HG02870 (cell line): ENCODE data around the gene TRIM2.
"Not testable (repeated sequence)": the region's sequence is repeated elsewhere in the genome, so short reads cannot be mapped to it uniquely, and the experiment has no call there.

ENCODE experiments used
- ATAC-seq: cut with Tn5 transposase; IDR thresholded peaks from one replicate; pipeline ENCODE4 v1.9.1; 2021; ENCODE audit warnings: mild to moderate bottlenecking, moderate library complexity; ENCODE audit not compliant: unreplicated experiment

TRIM2 gene

DNA sequence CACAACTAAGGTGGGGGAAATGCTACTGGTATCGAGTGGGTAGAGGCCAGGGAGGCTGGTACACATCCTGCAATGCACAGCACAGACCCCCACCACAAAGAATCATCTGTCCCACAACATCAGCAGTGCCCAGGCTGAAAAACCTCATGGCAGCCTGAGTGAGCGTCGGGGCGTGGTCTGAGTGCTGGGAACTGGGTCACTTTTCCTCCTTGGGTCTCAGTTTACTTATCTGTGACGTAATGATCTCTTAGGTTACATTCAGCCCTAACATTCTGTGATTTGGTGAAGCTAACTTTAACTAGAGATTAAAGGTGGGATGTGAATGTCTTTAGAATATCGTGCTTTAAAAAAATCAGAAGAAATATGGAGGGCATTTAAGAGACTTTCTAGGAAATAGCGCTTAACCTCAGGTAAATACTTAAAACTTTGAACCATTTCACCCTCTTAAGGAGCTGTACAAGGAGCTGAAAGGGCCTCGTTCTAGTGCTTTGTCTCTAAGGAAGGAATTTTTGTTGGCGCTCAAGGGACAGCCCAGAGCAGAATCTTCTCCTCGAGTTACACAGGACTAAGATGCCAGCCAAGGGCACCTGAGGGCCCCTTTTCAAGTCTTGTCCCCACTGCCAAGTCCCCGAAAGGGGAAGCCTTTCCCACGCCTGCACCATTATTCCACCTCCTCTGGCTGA is 18.1 kb upstream of the TRIM2 start:
- ATAC-seq = no peak

DNA sequence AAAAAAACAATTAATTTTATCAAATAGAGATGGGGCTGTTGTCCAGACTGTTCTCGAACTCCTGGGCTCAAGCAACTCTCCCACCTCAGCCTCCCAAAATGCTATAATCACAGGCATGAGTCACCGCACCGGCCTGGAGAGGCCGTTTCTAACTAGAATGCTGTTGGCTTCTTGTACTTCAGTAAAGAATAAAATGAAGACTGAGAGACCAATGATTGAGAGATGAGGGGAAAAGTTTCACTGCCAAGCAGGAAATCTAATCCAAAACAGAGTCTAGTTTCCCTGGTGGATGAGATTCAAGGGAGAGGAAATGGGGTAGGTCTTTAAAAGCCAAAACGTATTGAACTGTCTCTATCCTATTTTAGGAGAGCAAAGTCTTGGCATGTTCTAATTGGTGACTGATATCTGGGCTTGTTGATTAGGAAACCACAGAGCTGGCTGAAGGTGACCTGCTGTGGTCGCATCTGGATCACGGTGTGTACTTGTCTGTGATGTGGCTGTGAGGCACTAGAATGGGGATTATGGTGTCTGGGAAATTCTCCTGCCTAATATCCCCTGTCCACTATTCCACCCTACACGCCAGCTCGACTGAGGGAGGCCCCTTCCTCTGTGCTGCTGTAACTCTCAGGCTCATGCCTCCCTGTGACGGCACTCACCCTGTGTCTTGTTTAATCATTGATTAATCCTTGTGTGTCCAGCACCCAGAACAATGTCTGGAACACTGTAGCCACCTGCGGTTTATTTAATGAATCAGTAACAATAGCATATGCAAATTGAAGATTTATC is 15.0 kb upstream of the TRIM2 start:
- no peak for ATAC-seq

DNA sequence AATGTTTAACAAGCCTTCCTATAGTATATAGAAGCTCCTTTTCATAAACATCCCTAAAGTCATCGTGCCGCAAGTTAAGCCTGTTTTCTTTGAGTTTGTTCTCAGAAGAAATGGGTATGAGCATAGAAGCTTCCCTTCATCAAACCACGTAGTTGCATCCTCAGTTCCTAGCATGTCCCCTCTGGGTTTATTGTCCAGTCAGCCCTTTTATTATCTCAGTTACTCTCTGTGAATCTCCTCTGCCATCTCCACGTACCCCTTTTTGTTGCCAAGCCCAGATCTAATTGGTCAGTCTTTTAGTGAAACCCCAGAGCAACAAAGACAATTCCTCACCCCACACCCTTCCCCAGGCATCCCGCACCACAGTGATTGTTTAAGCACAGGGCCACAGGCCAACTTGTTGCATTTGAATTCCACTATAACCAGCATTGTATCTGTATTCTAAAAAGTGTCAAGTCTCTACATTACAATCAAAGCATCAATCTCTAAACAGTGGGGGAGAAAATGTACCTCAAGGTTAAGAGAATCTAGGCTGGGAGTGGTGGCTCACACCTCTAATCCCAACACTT is 12.4 kb upstream of the TRIM2 start:
- ATAC-seq = no peak

DNA sequence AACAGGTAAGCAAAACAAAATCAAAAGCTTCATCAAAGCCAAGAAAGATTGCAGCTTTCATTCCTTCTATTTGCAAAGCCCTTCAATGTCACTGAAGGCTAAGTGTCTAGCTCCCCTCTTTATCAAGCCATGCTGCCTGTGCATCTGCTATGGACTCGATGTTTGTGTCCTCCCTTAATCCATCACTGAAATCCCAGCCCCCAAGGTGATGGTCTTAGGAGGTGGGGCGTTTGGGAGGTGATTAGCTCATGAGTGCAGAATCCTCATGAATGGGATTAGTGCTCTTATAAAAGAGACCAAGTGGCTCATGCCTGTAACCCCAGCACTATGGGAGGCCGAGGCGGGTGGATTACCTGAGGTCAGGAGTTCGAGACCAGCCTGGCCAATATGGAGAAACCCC is 6.9 kb upstream of the TRIM2 start:
- no peak for ATAC-seq

DNA sequence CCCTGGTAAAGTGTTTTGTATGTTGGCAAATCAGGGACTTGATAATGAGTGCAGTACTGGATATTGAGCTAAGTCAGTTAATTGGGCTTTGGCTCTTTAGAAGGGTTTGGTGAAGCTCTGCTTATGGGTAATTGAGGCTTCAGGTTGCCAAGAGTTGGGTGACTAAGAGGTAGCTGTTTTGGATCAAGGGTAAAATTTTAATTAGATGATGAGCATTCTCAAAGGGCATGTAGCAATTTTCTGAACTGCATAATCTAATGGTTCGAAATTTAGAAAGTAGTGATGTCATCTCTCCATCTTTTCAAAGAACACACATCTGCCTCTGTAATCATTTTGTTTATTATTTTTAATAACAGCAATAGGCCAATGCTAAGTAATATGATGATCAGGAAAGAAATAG is 5.5 kb upstream of the TRIM2 start:
- no peak for ATAC-seq

DNA sequence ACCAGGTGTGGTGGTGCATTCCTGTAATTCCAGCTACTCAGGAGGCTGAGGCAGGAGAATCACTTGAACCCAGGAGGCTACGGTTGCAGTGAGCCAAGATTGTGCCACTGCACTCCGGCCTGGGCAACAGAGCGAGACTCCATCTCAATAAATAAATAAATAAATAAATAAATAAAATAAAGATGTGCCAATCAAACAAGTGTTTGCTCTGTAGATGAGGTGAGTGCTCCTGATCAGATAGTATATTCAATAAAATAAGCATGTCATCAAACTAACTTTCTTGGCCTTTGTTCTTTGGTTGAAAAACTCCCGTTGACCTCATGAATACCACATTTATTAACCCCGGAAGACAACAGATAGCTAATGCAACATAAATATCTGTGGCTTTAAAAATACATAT is 497 bp upstream of the TRIM2 start:
- ATAC-seq = not testable (repeated sequence)

DNA sequence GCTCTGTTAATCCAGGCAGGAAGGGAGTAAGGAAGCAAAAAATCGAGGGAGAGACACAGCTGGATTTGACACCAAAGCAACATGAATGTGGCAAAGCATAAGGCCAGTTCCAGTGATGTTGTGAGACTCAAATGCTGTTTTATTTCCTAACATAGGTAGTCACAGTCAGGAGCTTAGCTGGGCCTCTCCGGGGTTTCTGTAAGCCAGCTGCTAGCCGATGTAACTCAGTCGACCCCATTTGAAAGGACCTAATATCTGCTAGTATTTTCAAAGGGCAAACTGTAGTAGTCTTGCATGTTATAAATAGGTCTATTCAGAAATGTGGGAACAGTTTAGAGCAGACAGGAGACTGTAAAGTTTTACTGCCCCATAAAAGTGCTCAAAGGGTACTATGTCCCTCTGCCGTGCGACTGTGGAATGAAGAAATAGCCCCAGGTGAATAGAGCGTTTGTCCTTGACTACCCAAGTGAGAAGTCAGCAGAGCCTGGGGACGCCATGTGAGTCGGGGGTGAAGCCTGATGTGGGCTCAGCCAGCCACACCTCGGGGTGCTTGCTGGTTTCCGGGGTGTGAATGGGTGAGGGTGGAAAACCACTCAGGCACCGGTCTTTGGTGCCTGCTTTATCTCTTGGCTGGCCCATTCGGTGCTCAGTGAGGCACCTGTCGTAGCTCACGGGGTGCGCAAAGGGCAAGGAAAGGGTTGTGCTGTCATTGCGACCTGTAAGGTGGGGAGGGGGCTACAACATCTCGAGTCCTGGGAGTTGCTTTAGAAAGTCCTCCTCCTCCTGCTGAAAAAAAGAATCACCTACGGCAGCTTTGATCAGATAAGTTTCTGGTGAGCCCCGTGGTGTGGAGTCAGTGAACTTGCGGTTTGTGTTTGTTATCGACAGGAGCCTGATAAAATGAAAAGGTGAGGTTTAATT is 745 bp downstream of the TRIM2 start:
- ATAC-seq = no peak

DNA sequence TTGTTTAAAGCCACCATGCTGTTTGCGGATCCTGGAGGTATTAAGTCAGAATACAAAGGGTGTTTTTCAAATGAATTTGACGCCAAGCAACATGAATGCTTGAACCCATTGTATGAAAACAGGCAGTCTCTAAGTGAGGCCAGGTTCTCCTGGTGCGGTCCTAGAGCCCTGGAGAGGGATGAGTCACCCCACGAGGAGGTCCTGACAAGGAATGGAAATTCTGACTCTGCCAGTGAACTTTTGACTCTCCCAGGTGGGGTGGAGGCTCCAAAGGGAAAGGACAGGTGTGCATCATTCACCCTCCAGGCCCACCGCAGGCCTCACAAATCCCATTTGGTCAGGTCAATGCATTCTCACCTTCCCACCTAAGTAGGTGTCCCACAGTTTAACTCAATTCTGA is 1.5 kb downstream of the TRIM2 start:
- no peak for ATAC-seq

DNA sequence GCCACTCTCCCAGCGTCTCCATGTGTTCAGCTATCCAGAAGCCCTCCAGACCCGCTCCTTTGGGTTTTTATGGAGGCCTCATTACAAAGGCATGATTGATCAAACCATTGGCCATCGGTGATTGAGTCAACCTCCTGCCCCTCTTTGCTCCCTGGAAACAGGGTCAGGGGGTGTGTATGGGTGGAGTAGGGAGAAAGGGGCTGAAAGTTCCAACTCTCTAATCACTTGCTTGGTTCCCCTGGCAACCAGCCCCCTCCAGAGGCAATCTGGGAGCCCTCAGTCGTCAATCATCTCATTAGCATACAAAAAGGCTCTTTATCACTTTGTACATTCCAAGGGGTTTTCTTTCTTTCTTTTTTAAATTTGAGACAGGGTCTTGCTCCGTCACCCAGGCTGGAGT is 2.3 kb downstream of the TRIM2 start:
- ATAC-seq = no peak

DNA sequence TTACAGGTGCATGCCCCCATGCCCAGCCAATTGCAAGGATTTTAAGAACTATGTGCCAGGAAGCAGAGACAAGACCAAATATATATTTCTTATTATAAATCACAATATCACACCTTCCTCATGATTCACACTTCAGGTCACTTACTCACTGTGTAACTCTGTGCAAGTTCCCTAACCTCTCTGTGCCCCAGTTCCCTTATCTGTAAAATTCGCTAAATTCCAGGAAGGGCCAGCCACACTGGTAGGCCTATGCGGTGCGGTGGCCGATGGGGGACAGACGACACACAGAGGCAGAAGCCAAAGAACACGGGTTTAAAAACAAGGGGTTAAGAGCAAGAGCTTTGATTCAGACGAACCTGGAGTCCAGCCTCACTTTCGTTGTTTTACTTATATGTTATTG is 2.8 kb downstream of the TRIM2 start:
- ATAC-seq = no peak

DNA sequence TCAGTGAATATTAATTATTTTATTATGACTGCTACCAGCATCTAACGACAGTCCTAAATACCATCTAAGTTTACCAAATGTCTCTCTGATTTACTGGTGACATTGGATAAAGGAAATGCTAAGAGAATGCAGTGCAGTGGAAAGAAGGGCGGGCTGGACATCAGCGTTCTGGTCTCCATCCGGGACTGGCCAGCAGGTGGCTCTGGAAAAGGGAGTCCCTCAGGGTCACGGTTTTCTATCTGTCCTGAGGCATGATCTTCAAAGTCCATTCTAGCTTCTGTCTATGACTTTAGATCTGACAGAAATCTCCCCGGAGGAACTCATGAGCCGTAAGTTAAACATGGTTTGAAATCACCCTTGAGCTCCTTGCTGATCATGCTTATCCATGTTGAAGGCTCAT is 3.3 kb downstream of the TRIM2 start:
- no peak for ATAC-seq

DNA sequence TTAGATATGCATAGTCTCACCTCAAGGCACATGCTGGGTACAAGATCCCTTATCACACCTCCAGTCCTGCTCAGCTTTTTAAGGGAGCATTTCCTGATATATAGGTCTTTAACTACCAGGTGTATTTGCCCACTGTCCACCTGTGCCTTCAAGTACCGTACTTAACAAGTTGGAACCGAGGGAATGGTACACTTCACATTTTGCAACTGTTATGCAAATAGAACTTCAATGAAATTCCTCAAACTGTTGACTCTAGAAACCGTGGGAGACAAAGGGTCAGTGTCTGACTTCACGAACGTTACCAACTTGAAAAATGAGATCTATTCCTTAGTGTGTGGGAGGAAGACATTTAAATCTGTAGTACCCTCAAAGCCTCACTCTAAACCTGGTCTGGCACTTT is 5.2 kb downstream of the TRIM2 start:
- no peak for ATAC-seq

DNA sequence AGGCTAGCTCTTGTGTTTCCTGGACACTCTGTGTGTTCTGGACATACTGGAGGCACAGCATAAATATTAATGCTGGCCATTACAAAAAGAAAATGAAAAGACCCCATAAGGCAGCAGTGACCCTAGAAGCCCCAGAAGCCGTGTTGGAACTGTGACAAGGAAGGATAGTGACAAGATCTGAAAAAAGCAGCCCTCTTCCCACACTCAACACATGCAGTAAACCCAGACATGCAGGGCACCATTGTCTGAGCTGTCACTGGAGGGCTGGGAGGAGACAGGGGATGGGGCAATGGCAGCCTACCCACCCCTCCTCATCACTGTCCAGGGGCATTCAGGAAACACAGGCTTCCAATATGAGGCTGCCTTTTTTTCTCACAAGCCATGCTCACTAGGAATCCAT is 6.5 kb downstream of the TRIM2 start:
- no peak for ATAC-seq

DNA sequence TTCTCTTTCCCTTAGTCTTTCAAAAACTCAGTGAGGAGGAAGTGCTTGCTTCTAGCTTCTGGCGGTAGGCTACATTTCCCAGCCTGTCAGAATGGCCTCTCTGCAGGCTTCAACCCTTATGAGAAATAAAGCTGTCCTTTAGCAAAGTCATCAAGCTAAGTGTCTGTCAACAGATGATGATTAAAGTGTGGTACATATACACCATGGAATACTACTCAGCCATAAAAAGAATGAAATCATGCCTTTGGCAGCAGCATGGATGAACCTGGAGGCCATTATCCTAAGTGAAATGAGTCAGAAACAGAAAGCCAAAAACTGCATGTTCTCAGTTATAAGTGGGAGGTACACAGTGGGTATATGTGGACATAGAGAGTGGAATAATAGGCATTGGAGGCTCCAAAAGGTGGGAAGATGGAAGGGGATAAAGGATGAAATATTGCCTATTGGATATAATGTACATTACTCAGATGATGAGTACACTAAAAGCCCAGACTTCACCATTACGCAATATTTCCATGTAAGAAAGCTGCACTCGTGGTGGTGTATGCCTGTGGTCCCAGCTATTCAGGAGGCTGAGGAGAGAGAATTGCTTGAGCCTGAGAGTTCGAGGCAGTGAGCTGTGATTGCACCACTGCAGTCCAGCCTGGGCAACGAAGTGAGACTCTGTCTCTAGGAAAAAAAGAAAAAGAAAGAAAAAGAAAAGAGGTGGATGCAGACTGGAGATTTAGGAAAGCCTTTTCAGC is 7.9 kb downstream of the TRIM2 start:
- ATAC-seq = no peak

DNA sequence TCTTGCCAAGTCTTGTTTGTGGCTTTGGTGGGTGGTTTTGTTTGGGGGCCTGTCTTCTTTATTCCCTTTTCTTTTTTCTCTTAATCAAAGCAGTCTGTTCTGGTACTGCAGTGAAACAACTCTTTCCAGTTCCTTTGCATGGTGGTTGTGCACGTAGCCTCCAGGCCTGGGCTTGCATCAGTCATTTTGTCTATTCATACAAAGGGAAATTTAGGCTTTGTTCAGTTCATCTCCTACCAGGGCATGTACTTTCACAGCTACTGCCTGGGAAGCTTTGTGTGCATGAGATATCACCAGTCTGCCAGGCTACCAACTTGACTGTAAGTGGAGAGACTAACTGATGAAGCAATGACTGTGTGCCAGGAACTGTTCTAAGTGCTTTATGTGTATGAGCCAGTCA is 8.5 kb downstream of the TRIM2 start:
- no peak for ATAC-seq

DNA sequence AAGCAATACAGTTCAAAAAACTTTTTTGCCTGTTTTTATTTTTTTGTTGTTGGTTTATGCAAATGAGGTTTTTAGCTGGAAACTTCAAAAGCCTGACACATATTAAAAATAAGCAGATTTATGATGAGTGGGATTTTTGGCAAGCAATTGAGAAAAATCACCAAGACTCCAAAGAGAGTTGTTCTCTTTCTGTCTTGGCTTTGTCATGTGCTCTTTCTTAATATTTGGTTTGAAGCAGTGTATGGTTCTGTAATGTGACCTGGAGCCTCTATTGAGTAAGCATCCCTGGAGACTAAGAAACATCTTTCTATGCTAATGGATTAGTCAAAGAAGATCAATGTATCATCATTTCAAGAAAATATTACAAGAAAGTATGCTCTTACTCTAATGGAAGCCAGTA is 11.7 kb downstream of the TRIM2 start:
- ATAC-seq = no peak

DNA sequence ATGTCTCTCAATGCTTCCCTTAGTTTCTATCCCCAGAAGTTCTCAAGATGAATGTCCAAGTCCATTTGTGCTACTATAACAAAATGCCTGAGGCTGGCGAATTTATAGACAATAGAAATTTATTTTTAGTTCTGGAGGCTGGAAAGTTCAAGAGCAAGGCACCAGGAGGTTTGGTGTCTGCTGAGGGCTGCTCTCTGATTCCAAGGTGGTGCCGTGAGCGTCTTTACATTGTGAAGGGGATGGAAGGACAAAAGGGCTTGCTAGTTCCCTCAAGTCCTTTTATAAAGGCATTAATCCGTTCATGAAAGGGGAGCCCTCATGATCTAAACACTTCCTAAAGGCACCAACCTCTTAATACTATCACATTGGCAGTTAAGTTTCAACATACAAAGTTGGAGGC is 12.3 kb downstream of the TRIM2 start:
- ATAC-seq = no peak

DNA sequence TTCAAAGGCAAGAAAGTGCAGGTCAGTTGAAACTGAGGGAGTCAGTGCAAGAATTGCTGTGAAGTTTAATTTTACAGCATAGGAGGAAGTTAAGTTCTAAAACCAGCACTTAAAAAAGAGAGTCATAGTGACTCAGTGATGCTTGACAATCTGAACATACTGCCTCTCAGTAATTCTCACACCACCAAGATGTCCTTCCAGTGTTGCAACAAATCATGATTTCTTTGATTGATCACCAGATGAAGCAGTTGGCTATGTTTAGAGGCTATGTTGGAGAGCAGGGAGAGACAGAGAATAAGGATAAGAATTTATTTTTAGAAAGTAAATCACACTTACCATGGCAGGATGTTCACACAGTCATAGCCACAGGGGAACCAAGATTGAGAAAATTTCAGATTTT is 13.2 kb downstream of the TRIM2 start:
- ATAC-seq = no peak

DNA sequence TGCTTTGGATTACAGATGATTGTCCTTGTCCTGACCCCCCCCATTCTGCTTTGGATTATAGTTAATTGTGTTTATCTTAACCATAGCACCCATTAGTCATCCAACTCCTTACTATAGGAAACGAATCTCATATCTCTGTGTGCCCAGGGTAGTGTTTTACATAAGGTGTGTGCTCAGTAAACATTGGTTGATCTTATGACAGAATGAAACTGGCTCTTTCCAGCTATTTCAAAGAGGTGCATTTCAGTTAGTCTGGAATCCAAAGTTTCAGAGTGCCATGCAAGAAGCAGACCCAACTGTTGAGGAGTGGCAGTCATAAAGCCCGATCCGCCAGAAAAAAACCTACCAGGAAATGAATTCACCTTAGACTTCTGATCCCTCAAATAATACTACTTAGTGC is 14.7 kb downstream of the TRIM2 start:
- no peak for ATAC-seq

DNA sequence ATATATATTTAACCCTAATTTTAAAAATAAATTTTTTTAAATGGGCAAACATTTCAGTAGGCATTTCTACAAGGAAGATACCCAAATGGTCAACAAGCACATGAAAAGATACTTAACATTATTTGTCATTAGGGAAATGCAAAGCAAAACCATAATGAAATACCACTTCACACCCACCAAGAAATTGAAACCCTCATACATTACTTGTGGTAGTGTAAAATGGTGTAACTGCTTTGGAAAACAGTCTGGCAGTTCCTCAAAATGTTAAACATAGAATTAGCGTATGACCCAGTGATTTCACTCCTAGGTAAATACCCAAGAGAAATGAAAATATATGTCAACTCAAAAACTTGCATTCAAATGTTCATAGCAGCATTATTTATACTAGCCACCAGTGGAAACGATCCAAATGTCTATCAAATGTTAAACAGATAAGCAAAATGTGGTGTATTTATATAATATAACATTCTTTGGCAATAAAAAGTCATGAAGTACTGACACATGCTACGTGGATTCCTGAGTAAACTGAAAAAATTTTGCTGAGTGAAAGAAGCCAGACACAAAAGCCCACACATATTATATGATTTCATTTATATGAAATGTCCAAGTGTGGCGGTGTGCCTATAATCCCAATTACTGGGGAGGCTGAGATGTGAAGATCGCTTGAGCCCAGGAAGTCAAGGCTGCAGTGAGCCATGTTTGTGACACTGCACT is 16.6 kb downstream of the TRIM2 start:
- no peak for ATAC-seq
